Prostate gland (tissue), 2 donors: ENCODE results near the gene GALNT14.

Source experiments
- POLR2A ChIP-seq: fragments of 450-650 bp; IDR thresholded peaks from one replicate; pipeline ENCODE4 v1.6.1; 2016; ENCODE audit warnings: antibody characterized with exemption, mild to moderate bottlenecking
- POLR2AphosphoS5 ChIP-seq: sonication (generic); formaldehyde crosslinking; IDR thresholded peaks from one replicate; pipeline ENCODE4 v1.6.1; 2017; ENCODE audit warnings: antibody characterized with exemption
- TF ChIP-seq, protein P1 (sequence below), 4 experiments: fragments of 200-600 bp in 2 of 4; fragments of 450-650 bp in 2 of 4; sonication (generic) in 2 of 4; IDR thresholded peaks; 1 replicate in 3 of 4; 2 replicates in 1 of 4; pipeline ENCODE4 v1.5.1; 2016 to 2019; ENCODE audit warnings: antibody characterized with exemption in 4 of 4, mild to moderate bottlenecking in 2 of 4, moderate library complexity in 2 of 4

DNA sequence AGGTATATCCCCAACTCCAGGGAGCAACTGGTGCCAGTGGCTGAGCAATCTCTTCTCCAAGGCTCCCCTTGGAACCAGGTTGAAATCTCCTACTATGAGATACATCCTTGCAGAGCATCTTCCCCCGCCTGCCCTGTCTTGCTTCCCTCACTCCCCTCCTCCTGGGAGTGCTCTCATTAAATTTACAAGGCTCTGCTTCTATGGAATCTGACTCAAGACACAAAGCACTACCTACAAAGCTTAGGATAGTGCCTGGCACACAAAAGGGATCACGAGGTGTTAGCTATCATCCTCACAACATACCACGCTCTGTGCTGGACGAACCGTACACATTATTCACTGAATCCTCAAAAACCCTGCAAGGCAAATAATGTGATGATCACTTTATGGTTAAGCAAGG is 121.6 kb downstream of the GALNT14 start:
- TF ChIP-seq POLR2A (no peak), POLR2AphosphoS5 (no peak)
- TF ChIP-seq, protein P1, sequence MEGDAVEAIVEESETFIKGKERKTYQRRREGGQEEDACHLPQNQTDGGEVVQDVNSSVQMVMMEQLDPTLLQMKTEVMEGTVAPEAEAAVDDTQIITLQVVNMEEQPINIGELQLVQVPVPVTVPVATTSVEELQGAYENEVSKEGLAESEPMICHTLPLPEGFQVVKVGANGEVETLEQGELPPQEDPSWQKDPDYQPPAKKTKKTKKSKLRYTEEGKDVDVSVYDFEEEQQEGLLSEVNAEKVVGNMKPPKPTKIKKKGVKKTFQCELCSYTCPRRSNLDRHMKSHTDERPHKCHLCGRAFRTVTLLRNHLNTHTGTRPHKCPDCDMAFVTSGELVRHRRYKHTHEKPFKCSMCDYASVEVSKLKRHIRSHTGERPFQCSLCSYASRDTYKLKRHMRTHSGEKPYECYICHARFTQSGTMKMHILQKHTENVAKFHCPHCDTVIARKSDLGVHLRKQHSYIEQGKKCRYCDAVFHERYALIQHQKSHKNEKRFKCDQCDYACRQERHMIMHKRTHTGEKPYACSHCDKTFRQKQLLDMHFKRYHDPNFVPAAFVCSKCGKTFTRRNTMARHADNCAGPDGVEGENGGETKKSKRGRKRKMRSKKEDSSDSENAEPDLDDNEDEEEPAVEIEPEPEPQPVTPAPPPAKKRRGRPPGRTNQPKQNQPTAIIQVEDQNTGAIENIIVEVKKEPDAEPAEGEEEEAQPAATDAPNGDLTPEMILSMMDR (IDR thresholded peaks at IDR 0.05), result no peak
